HG03520 (cell line): ENCODE measurements around the gene TCF21.
A peak's percentile ranks its signal among the peaks of the same experiment; 100 is the strongest.
"Not testable (repeated sequence)": the region's sequence is repeated elsewhere in the genome, so short reads cannot be mapped to it uniquely, and the experiment has no call there.

Experiments used
- ATAC-seq: cut with Tn5 transposase; IDR thresholded peaks from one replicate; pipeline ENCODE4 v1.9.1; 2021; ENCODE audit warnings: mild to moderate bottlenecking, moderate library complexity; ENCODE audit not compliant: unreplicated experiment

Gene TCF21

DNA sequence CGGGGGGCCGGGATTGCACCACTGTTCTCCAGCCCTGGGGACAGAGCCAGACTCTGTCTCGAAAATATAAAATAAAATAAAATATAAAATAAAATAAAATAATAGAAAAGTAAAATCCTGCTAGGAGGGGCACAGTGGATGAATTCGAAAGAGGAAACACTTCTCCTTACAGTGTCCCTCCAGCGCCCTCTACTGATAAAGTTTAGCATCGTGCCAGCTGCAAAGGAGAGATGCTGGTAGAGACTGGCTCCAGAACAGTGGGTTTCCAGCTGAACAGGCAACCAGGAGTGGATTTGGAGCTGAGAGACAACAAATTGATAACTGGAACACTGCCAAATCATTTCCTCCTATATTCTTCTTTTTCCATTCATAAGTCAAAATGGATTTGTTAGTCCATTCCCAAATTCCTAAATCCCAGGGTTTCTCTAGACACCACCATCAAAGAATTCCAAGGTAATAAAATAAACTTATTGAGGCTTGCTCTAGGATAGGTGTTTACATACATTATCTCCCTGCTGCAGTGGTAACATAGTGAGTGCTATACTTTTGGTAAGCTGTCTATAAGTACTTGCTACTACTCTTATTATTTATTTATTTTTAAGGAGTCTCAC, 32.4 kb downstream of the TCF21 start:
- ATAC-seq: peak; percentile 63

DNA sequence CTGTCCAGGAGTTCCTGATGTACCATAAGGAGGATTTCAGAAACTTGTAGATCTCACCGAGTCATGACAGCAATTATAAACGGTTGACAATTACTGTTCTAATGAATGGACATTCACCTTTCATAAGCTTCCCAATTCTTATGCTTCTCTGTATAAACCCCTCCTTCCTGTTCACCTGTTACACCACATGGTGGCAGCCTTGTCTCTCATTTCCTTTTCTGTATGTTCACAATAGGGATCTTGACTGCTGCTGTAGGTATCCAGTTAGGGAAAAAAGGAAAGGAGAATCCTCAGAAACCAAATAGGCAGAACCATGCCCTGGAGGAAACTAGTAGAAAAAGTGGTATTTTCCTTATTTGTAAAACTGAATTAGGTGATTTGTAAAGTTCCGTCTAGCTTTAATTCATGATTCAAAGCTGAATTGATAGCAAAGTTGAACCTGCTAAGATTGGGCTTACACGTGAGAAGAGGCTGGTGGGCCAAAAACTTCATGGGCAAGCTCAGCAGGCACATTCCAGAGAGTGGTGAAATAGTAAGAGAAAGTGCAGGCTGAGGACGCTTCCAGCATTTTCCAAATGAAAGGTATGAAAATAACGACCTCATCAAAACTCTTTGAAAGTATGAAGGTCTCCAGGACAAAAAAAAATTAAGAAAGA, 35.2 kb downstream of the TCF21 start:
- peak; percentile 71 for ATAC-seq

DNA sequence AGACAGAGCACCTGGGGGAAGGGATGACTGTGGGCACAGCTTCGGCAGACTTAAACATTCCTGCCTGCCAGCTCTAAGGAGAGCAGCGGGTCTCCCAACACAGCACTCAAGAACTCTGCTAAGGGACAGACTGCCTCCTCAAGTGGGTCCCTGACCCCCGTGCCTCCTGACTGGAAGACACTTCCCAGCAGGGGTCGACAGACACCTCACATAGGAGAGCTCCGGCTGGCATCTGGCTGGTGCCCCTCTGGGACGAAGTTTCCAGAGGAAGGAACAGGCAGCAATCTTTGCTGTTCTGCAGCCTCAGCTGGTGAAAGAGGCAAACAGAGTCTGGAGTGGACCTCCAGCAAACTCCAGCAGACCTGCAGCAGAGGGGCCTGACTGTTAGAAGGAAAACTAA, 42.3 kb downstream of the TCF21 start:
- ATAC-seq: not testable (repeated sequence)

DNA sequence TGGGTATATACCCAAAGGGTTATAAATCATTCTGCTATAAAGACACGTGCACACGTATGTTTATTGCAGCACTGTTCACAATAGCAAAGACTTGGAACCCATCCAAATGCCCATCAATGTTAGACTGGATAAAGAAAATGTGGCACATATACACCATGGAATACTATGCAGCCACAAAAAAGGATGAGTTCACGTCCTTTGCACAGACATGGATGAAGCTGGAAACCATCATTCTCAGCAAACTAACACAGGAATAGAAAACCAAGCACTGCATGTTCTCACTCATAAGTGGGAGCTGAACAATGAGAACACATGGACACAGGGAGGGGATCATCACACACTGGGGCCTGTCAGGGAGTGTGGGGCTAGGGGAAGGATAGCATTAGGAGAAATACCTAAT, 47.4 kb downstream of the TCF21 start:
- not testable (repeated sequence) for ATAC-seq

DNA sequence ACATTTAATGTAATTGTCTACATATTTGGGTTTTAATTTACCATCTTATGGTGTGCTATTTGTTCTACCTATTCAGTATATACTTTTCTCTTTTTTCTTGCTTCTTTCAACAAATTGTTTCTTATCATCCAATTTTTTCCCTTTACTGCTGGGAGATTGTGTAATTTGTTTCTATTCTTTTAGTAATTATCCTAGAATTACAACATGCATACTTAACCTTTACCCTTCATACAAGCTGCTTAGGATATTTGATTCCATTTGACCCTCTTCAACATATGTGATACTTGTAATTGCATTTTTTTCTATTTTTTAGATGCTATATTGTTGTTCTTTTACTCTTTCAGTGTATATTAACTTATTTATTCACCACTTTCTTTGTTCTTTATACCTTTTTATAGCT, 49.0 kb downstream of the TCF21 start:
- no peak for ATAC-seq

DNA sequence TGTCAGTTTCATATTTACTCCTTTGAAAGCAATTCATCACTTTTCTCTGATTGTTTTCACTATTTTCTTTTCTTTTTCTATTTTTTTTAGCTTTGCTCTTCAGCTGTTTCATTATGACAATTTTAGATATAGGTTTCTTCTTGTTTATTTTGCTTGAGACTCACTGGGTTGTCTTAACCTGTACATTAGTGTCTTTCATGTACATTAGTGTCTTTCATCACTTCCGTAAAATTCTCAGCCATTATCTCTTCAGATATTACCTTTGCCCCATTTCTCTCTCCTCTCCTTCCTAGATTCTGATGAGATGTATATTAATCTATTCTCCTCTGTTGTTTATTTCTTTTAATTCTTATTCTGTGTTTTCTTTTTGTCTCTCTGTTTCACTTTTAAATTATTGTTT, 49.6 kb downstream of the TCF21 start:
- no peak for ATAC-seq

DNA sequence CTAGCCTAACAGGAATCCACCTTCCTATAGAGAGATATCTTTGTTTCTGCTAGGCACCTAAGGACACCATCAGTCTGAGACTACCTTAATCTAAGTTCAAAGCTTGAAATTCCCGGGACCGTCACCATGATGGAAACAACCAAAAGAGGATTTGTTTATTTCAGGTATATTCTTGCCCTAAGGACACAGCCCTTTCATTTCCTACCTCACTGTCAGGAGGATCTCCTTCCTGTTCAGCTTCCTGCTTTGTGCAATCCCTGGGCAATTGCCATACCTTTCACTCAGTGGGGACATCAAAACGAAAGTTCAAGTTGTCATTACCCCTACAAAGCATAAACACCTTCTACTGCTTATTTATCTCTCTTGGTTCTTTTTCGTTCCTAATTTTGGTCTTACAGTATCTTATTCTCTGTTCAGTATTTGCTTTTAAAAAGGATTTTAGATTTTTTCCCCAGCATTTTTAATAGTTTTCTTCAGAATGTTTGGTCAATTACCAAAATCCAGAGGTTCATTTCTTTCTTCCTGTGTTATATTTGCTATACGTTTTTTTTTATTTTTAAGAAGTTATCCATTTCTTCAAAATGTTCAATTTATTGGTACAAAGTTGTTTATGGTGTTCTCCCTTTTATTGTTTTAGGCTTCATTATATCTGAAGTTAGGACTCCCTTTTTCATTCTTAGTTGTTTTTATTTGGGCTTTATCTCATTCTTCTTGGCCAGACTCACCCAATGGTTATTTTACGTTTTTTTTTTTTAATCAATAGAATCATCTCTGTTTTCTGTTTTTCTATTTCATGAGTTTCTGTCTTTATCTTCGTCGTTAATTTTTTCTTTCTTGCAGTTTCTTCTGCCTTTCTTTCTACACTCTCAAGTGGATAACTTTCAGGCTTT, 51.1 kb downstream of the TCF21 start:
- no peak for ATAC-seq
